Activated CD8-positive, alpha-beta T cell treated with anti-CD3 and anti-CD28 coated beads for 36 hours (primary cell): ENCODE measurements around the gene SPSB4. TPM values are rescaled to one million over a fixed set of nuclear protein-coding genes. Genes with fewer than 3 reads are reported as not detected.
A peak's percentile ranks its signal among the peaks of the same experiment; 100 is the strongest.

ENCODE experiments used
- ATAC-seq: fragments of 200-7000 bp; cut with Tn5 transposase; one replicate; pipeline ENCODE4 v1.10.0; 2021; ENCODE audit warnings: mild to moderate bottlenecking, moderate library complexity
- CTCF ChIA-PET: fragments of 350-600 bp; sonication (Branson Sonifier 250); formaldehyde crosslinking; loops from one replicate; lab custom pipeline; 2021; ENCODE audit warnings: antibody characterized with exemption; lab: Charles Lee
- POLR2A ChIA-PET: fragments of 350-600 bp; sonication (Branson Sonifier 250); formaldehyde crosslinking; loops from one replicate; lab custom pipeline; 2021; ENCODE audit warnings: antibody characterized with exemption; lab: Charles Lee
- DNase-seq: peaks from one replicate; pipeline ENCODE4 v3.0.0-alpha.2; 2020
- H3K27ac Mint-ChIP-seq: one replicate; pipeline ENCODE4 v1.8.0; 2021; ENCODE audit warnings: mild to moderate bottlenecking, mixed read lengths
- H3K27me3 Mint-ChIP-seq: one replicate; pipeline ENCODE4 v1.8.0; 2021; ENCODE audit warnings: mixed read lengths
- H3K36me3 Mint-ChIP-seq: one replicate; pipeline ENCODE4 v1.8.0; 2021; ENCODE audit warnings: low read depth, mixed read lengths
- H3K4me1 Mint-ChIP-seq: one replicate; pipeline ENCODE4 v1.8.0; 2021; ENCODE audit warnings: low read depth, mixed read lengths
- H3K4me3 Mint-ChIP-seq: one replicate; pipeline ENCODE4 v1.8.0; 2021; ENCODE audit warnings: mild to moderate bottlenecking, moderate library complexity, mixed read lengths
- H3K9me3 Mint-ChIP-seq: one replicate; pipeline ENCODE4 v1.8.0; 2021; ENCODE audit warnings: mixed read lengths
- intact Hi-C: fragments of 100-400 bp; cut with micrococcal nuclease; formaldehyde crosslinking; loops from one replicate; pipeline ENCODE4 v1.10.0; 2022
- total RNA-seq, 2 experiments: library from RNA; stranded (reverse); gene quantifications; one replicate each; pipeline ENCODE4 v1.2.3, GENCODE V29; 2021
- TF ChIP-seq, protein P1 (sequence below): fragments of 200-600 bp; IDR thresholded peaks from one replicate; pipeline ENCODE4 v1.8.0; 2022; ENCODE audit warnings: antibody characterized with exemption, mild to moderate bottlenecking

The SPSB4 gene
- total RNA-seq, 2 experiments from 2014 or later: not detected

GRCh38 chr3:141044695-141045641 is 6.2 kb upstream of the SPSB4 start:
- Mint-ChIP-seq H3K36me3 (no peaks in the 10 kb centered on the region), H3K9me3 (no peaks in the 10 kb centered on the region), H3K27ac (no peak overlapping the region), H3K4me1 (peaks cover 9% of the 10 kb centered on the region), H3K27me3 (peaks cover 28% of the 10 kb centered on the region), H3K4me3 (no peak overlapping the region)
- TF ChIP-seq, protein P1, sequence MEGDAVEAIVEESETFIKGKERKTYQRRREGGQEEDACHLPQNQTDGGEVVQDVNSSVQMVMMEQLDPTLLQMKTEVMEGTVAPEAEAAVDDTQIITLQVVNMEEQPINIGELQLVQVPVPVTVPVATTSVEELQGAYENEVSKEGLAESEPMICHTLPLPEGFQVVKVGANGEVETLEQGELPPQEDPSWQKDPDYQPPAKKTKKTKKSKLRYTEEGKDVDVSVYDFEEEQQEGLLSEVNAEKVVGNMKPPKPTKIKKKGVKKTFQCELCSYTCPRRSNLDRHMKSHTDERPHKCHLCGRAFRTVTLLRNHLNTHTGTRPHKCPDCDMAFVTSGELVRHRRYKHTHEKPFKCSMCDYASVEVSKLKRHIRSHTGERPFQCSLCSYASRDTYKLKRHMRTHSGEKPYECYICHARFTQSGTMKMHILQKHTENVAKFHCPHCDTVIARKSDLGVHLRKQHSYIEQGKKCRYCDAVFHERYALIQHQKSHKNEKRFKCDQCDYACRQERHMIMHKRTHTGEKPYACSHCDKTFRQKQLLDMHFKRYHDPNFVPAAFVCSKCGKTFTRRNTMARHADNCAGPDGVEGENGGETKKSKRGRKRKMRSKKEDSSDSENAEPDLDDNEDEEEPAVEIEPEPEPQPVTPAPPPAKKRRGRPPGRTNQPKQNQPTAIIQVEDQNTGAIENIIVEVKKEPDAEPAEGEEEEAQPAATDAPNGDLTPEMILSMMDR: no peak
- POLR2A ChIA-PET: no interaction called here
- DNase-seq (peak; percentile 26), ATAC-seq (peak; percentile 81)
- intact Hi-C loops: no loop called here
- CTCF ChIA-PET: interaction anchor here (0.6 to 1.5 kb wide), 3 partner anchors 14 to 61 kb away, joined by 3 to 4 read pairs (median 3); no protein-coding TSS in a partner anchor

GRCh38 chr3:141045849-141046248 is 5.3 kb upstream of the SPSB4 start:
- ChIA-PET CTCF (interaction anchor here (1.5 kb wide), 1 partner anchor 60 kb away, joined by 3 read pairs; no protein-coding TSS in a partner anchor), POLR2A (no interaction called here)
- no peak overlapping the region for H3K4me3 Mint-ChIP-seq
- peaks cover 36% of the 10 kb centered on the region for H3K27me3 Mint-ChIP-seq
- peaks cover 14% of the 10 kb centered on the region for H3K4me1 Mint-ChIP-seq
- intact Hi-C loops: no loop called here
- no peaks in the 10 kb centered on the region for H3K9me3 Mint-ChIP-seq
- DNase-seq: no peak
- ATAC-seq: no peak
- H3K36me3 Mint-ChIP-seq: no peaks in the 10 kb centered on the region
- TF ChIP-seq, protein P1: no peak
- no peak overlapping the region for H3K27ac Mint-ChIP-seq

GRCh38 chr3:141047168-141047567 is 4.0 kb upstream of the SPSB4 start:
- peaks cover 15% of the 10 kb centered on the region for H3K4me1 Mint-ChIP-seq
- H3K27ac Mint-ChIP-seq: no peak overlapping the region
- CTCF ChIA-PET: interaction anchor here (1.3 to 1.6 kb wide), 3 partner anchors 9 to 149 kb away, joined by 3 to 4 read pairs (median 3); no protein-coding TSS in a partner anchor
- ATAC-seq (no peak), DNase-seq (no peak)
- H3K36me3 Mint-ChIP-seq: no peaks in the 10 kb centered on the region
- no peak overlapping the region for H3K4me3 Mint-ChIP-seq
- POLR2A ChIA-PET: no interaction called here
- no peaks in the 10 kb centered on the region for H3K9me3 Mint-ChIP-seq
- intact Hi-C loops: no loop called here
- TF ChIP-seq, protein P1: no peak
- peaks cover 40% of the 10 kb centered on the region for H3K27me3 Mint-ChIP-seq

GRCh38 chr3:141049681-141050080 is 1.5 kb upstream of the SPSB4 start:
- ATAC-seq: peak; percentile 55

More at GRCh38 chr3:141049681-141050080, 1.5 kb upstream of the SPSB4 start:
- no peaks in the 10 kb centered on the region for H3K36me3 Mint-ChIP-seq
- intact Hi-C loops: no loop called here
- H3K4me3 Mint-ChIP-seq: no peak overlapping the region
- ChIA-PET POLR2A (interaction anchor here (0.7 kb wide), 1 partner anchor 50 kb away, joined by 3 read pairs; no protein-coding TSS in a partner anchor), CTCF (interaction anchor here (0.7 to 3.0 kb wide), 16 partner anchors 8 to 148 kb away, joined by 3 to 13 read pairs (median 4); no protein-coding TSS in a partner anchor)
- H3K4me1 Mint-ChIP-seq: peaks cover 20% of the 10 kb centered on the region
- H3K27ac Mint-ChIP-seq: no peak overlapping the region
- peak; percentile 38 for DNase-seq
- TF ChIP-seq, protein P1: peak; percentile 37
- no peaks in the 10 kb centered on the region for H3K9me3 Mint-ChIP-seq
- H3K27me3 Mint-ChIP-seq: peaks cover 56% of the 10 kb centered on the region
